Gastroesophageal sphincter (tissue), 4 donors: ENCODE measurements around the gene AFF3. TPM values are rescaled to one million over a fixed set of nuclear protein-coding genes. Genes with fewer than 3 reads are reported as not detected.
"Not testable (repeated sequence)": the region's sequence is repeated elsewhere in the genome, so short reads cannot be mapped to it uniquely, and the experiment has no call there.

Experiments used
- ATAC-seq: fragments of 150-250 bp; one replicate; pipeline ENCODE4 v1.9.1; 2016; ENCODE audit warnings: mild to moderate bottlenecking, moderate library complexity
- H3K27ac ChIP-seq, 4 donors: fragments of 200-600 bp; sonication (generic) in 3 of 4; 1 replicate in 3 of 4; 2 replicates in 1 of 4; pipeline ENCODE4 v1.5.1; 2016 to 2019
- H3K27me3 ChIP-seq: fragments of 200-600 bp; sonication (generic); one replicate; pipeline ENCODE4 v1.5.1; 2019
- H3K36me3 ChIP-seq, 2 donors: fragments of 200-600 bp; sonication (generic); one replicate each; pipeline ENCODE4 v1.5.1; 2019; ENCODE audit warnings: control low read depth in 1 of 2
- H3K4me1 ChIP-seq, 3 donors: fragments of 200-600 bp; sonication (generic); 1 replicate in 2 of 3; 2 replicates in 1 of 3; pipeline ENCODE4 v1.5.1; 2016 to 2019; ENCODE audit warnings: control low read depth in 2 of 3
- H3K4me3 ChIP-seq, 2 donors: fragments of 200-600 bp; sonication (generic); one replicate each; pipeline ENCODE4 v1.5.1; 2019; ENCODE audit warnings: mild to moderate bottlenecking in 1 of 2, moderate library complexity in 1 of 2
- H3K9me3 ChIP-seq, 3 donors: fragments of 200-600 bp; sonication (generic); one replicate each; pipeline ENCODE4 v1.5.1; 2017 to 2019; ENCODE audit warnings: control low read depth in 2 of 3
- EP300 ChIP-seq: sonication (generic); formaldehyde crosslinking; IDR thresholded peaks from one replicate; pipeline ENCODE4 v1.6.1; 2017; ENCODE audit warnings: antibody characterized with exemption, mild to moderate bottlenecking
- POLR2A ChIP-seq, 2 donors: fragments of 450-650 bp; IDR thresholded peaks; one replicate each; pipeline ENCODE4 v1.6.1; 2017; ENCODE audit warnings: antibody characterized with exemption in 2 of 2, mild to moderate bottlenecking in 2 of 2, moderate library complexity in 1 of 2
- POLR2AphosphoS5 ChIP-seq: sonication (generic); formaldehyde crosslinking; IDR thresholded peaks from one replicate; pipeline ENCODE4 v1.6.1; 2017; ENCODE audit warnings: antibody characterized with exemption
- WGBS, 2 donors: methylation state at CpG; one replicate each; pipeline ENCODE4 v1.1.5; 2018; ENCODE audit warnings: low coverage in 1 of 2; 5-methylcytosine and 5-hydroxymethylcytosine counted together
- total RNA-seq, 4 donors: library from RNA; depleted of rRNA; stranded (reverse); fragments of >200 nt; gene quantifications; one replicate each; pipeline ENCODE4 v1.1.0, GENCODE V29; 2016
- TF ChIP-seq, protein P1 (sequence below), 4 experiments: fragments of 200-600 bp in 2 of 4; fragments of 450-650 bp in 2 of 4; sonication (generic) in 1 of 4; IDR thresholded peaks; one replicate each; pipeline ENCODE4 v1.5.1; 2017 to 2019; ENCODE audit warnings: antibody characterized with exemption in 4 of 4, mild to moderate bottlenecking in 2 of 4, moderate library complexity in 2 of 4

The AFF3 gene
- total RNA-seq, 4 donors from 2014 or later = 15.4 to 74.8 (median 37.7) TPM

DNA sequence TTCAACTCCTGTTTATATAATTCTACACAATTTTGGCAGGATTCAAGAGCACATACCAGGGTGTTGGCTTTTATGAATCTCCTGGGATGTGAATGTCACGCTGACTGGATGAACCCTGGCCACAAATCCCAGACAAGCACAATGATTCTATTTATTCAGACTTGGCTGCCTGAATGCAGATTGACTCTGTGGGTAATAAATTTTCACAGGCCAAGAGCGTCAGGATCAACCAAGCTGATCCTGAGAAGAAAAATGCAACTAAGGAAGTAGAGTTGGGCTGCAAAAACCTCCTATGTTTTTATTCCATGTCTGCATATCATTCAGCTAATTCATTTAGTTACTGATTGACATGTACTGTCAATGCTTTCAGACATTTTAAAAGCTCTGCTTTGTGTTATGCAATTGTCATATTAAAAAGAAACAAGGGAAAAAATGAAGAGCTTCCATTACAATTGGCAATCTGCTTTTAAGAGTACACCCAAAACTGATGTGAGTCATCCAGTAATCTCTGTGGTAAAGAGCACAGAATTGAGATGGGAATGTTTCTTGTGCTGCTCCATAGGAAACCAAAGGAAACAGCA is 479.5 kb downstream of the AFF3 start:
- WGBS, 2 donors = 0 to 6% methylated on average over 1 to 2 of the region's 2 CpGs
- Histone ChIP-seq H3K27me3 (no peaks in the 10 kb centered on the region), H3K4me1 (peaks cover 3 to 19% (median 8%) of the 10 kb centered on the region in 3 donors), H3K27ac (peak overlapping the region in 1 of 4 donors; percentile 9), H3K4me3 (no peak overlapping the region), H3K36me3 (no peaks in the 10 kb centered on the region), H3K9me3 (no peaks in the 10 kb centered on the region)
- TF ChIP-seq POLR2A (IDR thresholded peaks at IDR 0.05) (no peak), POLR2AphosphoS5 (no peak), EP300 (no peak)
- TF ChIP-seq, protein P1, sequence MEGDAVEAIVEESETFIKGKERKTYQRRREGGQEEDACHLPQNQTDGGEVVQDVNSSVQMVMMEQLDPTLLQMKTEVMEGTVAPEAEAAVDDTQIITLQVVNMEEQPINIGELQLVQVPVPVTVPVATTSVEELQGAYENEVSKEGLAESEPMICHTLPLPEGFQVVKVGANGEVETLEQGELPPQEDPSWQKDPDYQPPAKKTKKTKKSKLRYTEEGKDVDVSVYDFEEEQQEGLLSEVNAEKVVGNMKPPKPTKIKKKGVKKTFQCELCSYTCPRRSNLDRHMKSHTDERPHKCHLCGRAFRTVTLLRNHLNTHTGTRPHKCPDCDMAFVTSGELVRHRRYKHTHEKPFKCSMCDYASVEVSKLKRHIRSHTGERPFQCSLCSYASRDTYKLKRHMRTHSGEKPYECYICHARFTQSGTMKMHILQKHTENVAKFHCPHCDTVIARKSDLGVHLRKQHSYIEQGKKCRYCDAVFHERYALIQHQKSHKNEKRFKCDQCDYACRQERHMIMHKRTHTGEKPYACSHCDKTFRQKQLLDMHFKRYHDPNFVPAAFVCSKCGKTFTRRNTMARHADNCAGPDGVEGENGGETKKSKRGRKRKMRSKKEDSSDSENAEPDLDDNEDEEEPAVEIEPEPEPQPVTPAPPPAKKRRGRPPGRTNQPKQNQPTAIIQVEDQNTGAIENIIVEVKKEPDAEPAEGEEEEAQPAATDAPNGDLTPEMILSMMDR (IDR thresholded peaks at IDR 0.05) = no peak
- ATAC-seq = peak; percentile 60

DNA sequence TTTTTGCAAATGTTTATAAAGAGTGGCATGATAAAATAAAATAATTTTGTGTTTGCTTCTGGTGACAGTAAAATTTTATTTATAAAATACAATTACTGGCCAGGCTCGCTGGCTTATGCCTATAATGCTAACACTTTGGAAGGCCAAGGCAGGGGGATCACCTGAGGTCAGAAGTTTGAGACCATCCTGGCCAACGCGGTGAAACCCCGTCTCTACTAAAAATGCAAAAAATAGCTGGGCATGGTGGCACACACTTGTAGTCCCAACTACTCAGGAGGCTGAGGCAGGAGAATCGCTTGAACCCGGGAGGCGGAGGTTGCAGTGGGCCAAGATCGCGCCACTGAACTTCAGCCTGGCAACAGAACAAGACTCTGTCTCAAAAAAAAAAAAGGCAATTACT is 480.6 kb downstream of the AFF3 start:
- H3K4me3 ChIP-seq, H3K9me3 ChIP-seq, H3K27me3 ChIP-seq, H3K36me3 ChIP-seq, H3K27ac ChIP-seq, ATAC-seq: not testable (repeated sequence)
- peaks cover 3 to 30% (median 8%) of the 10 kb centered on the region in 3 donors for H3K4me1 ChIP-seq
- WGBS, 2 donors = 90 to 100% methylated on average over 6 to 9 of the region's 9 CpGs

DNA sequence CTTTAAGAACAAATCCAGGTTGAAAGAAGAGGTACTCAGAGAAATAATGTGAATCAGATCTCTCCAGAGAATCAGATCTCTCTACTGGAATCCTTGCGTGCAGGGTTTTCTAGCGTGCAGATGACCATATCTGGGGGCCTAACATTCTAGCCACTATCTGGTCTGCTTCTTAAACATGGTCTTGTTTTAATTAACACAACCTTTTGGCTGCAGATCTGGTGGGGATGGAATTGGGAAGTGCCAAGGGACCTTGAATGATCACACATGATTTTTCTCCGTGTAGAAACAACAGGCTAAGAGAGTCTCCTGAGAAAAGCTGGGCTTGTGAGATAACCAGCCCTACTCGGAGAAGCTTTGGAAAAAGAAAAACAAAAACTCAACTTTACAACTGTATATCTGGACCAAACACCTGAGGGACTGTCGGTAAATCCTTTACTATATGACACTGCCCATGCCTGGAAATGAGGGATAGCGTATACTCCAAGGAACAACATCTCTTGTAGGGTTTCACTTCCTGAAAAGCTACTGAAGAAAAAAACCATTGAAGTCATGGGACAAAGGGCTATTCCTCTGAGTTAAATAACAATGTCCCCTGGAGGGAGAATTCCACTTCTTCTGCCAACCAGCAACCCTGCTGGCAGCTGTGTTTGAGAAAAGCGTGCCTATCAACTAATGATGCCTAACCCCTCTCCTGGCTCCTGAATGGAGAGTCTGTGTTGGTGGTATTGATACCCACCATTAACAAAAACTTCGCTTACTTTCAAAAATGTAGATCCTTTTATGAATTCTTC is 481.6 kb downstream of the AFF3 start:
- no peaks in the 10 kb centered on the region for H3K36me3 ChIP-seq
- H3K4me1 ChIP-seq = peaks cover 3 to 35% (median 8%) of the 10 kb centered on the region in 3 donors
- H3K27ac ChIP-seq = peak overlapping the region in 2 of 4 donors; percentile 1 to 47
- 79 to 86% methylated on average over 7 to 8 of the region's 8 CpGs for WGBS, 2 donors
- no peak overlapping the region for H3K4me3 ChIP-seq
- H3K9me3 ChIP-seq = no peaks in the 10 kb centered on the region
- TF ChIP-seq POLR2A (IDR thresholded peaks at IDR 0.05) (no peak), EP300 (no peak), POLR2AphosphoS5 (no peak)
- TF ChIP-seq, protein P1 (IDR thresholded peaks at IDR 0.05) = no peak
- no peak for ATAC-seq
- H3K27me3 ChIP-seq = no peaks in the 10 kb centered on the region

DNA sequence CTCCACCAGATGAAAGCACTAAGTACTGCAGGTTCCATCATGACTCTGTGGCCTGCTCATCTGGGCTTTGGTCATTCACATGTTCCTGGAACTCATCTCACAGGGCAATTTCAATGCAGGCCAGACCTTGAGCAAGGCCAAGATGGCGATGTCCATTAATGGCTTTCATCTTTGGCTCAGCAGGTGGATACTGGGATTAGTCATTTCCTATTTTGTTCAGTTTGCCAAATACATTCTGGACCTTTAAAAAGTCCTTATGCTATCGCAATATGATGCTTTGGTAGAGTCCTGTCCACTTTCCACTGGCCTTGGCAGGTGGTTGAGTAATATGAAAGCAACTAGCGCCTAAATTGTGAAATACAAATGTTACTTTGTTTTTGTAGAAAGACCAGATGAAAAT is 482.5 kb downstream of the AFF3 start:
- WGBS, 2 donors = 62% methylated on average over 2 to 3 of the region's 3 CpGs
- H3K4me1 ChIP-seq = peaks cover 3 to 35% (median 8%) of the 10 kb centered on the region in 3 donors
- no peak overlapping the region for H3K4me3 ChIP-seq
- peak; percentile 84 for ATAC-seq
- H3K9me3 ChIP-seq = no peaks in the 10 kb centered on the region
- H3K27ac ChIP-seq = peak overlapping the region in 1 of 4 donors; percentile 39
- TF ChIP-seq, protein P1 (IDR thresholded peaks at IDR 0.05) = no peak
- TF ChIP-seq POLR2A (IDR thresholded peaks at IDR 0.05) = no peak
- TF ChIP-seq POLR2AphosphoS5 = peak; percentile 77
- TF ChIP-seq EP300 = no peak
- no peaks in the 10 kb centered on the region for H3K27me3 ChIP-seq
- no peaks in the 10 kb centered on the region for H3K36me3 ChIP-seq

DNA sequence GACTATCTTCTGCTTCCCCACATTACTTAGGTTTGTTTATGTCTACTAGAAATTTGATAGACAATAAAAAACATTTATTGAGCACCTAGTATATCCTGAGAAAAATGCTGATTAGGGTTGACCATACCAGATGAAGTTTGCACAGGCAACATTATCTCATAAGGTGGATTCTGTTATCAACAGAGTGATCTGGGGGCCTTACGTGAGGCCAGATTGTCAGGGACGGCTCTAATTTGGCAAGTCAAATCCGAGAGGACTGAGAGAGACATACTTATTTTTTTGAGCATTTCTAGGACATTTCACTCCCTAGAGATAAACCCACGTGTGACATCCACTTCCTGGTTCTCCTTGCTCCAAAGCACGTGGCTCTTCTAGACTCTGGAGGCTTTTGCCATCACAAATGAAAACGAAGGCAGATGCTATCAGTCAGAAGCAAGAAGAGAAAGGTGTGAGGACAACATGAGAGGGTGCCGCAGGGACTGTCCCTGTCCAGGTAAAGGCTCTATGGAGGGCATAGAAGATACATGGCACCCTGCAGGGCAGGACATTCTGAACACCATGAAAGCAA is 484.6 kb downstream of the AFF3 start:
- WGBS, 2 donors = 67 to 79% methylated on average over 7 of the region's 7 CpGs

More for the DNA sequence above, 484.6 kb downstream of the AFF3 start:
- H3K27ac ChIP-seq = peak overlapping the region in 2 of 4 donors; percentile 11 to 18
- H3K36me3 ChIP-seq = no peaks in the 10 kb centered on the region
- H3K4me3 ChIP-seq = no peak overlapping the region
- no peaks in the 10 kb centered on the region for H3K9me3 ChIP-seq
- TF ChIP-seq EP300 (no peak), POLR2A (IDR thresholded peaks at IDR 0.05) (no peak), POLR2AphosphoS5 (no peak)
- TF ChIP-seq, protein P1 (IDR thresholded peaks at IDR 0.05) = no peak
- H3K4me1 ChIP-seq = peaks cover 0 to 24% (median under 1%) of the 10 kb centered on the region in 3 donors
- ATAC-seq = no peak
- no peaks in the 10 kb centered on the region for H3K27me3 ChIP-seq
